GM19452 (cell line): ENCODE data around the gene SYNE3.

Experiments used
- ATAC-seq: cut with Tn5 transposase; IDR thresholded peaks from one replicate; pipeline ENCODE4 v1.9.1; 2021; ENCODE audit not compliant: unreplicated experiment

Gene SYNE3

DNA sequence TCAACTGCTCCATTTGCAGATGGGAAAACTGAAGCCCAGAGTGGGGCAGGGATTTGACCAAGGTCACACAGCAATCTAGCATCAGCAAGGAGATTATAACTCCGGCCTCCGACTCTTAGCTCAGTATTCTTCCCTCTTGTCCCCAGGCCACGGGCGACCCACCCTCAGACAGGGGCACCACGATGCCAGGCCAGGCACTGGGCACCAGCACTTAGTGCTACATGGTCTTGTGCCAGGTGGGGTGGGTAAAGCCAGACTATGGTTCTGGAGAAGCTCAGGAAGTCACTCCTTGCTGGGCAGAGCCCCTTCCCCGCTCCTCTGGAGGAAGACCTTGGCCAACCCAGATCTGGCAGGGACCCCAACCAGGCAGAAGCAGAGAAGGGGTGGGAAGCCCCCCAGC lies 41.5 kb downstream of the SYNE3 start:
- no peak for ATAC-seq

DNA sequence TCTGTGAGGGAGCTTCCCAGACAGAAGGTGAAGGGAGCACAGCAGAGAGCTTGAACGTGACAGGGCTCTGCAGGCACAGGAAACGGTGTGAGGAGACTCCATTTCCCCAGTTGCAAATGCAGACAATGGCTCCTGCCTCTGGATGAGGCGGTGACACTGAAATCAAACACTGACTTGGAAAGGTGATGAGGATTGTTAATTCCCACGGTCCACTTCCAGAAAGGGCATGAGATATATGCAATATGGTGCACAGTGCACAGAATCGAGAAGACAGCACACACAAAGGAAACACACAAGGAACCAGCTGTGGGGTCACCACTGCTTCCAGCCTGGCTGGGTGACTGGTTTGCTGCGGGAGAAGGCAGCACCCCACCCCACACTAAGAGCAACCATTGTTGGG lies 42.0 kb downstream of the SYNE3 start:
- no peak for ATAC-seq

DNA sequence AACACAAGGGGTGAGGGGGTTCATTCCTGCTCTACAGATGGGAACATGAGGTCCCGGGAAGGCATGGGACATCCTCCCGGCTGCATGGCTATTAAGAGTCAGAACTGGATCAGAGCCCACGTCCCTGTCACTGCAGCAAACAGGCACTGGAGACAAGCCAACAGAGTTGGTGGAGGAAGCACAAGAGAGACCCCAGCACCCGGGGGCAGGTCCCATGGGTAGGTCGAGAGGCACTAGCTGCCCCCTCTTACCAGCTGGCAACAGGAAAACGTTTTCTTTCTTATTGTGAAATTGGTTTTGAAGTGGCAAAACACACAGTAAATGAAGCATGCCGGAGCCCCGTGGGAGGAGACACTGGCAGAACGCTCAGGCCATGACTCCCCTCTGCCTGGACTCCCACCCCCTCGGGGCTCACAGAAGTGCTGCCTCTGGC lies 43.6 kb downstream of the SYNE3 start:
- no peak for ATAC-seq

DNA sequence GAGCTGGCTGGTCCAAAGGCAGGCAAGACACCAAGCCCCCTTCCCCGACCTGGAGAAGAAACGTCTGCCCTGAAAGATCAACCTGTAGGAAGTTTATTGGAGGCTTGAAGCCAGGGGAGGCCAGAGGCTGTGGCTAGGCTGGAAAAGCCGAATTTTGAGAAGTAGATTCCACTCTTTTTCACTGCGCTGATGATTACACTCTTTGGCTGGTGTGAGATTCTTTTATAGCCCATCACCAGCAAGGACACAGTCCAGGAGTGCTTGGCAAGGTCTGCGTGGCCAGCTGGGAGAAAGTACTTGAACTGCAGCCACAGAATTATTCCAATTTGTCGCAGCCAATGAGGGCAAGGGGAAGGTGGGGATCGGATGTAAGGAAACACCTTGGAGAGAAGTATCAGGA lies 45.0 kb downstream of the SYNE3 start:
- ATAC-seq = no peak

DNA sequence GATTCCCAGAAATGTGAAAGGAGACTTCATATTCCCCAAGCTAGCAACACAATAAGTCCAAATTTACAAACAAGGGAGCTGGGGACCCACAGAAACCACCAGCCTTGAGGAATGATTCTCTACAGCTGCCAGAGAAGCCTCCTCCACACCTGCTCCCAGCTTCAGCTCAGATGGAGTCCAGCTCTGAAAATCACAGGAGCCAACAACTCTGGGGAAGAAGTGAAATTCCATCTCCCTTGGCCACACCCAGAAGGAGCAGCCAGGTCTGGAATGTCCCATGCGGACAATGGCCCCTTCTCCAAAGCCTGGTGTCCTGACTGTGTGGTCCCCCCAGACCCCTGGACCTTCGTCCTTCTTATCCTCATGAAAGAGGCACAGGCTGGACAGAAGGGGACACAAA lies 45.4 kb downstream of the SYNE3 start:
- ATAC-seq = no peak

DNA sequence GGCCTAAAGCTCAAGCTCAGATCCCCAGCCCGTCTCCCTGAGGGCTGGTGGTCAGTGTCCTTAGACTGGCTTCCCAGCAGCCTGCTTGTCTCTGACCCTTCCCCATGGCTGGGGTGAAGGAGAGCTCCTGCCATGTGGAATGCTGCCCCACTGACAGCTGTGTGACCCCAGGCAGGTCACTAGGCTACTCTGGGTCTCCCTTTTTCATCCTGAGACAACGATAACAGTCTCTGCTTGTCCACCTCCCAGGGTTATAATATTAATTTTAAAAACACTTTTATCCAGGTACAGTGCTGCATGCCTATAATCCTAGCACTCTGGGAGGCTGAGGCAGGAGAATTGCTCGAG lies 47.3 kb downstream of the SYNE3 start:
- no peak for ATAC-seq

DNA sequence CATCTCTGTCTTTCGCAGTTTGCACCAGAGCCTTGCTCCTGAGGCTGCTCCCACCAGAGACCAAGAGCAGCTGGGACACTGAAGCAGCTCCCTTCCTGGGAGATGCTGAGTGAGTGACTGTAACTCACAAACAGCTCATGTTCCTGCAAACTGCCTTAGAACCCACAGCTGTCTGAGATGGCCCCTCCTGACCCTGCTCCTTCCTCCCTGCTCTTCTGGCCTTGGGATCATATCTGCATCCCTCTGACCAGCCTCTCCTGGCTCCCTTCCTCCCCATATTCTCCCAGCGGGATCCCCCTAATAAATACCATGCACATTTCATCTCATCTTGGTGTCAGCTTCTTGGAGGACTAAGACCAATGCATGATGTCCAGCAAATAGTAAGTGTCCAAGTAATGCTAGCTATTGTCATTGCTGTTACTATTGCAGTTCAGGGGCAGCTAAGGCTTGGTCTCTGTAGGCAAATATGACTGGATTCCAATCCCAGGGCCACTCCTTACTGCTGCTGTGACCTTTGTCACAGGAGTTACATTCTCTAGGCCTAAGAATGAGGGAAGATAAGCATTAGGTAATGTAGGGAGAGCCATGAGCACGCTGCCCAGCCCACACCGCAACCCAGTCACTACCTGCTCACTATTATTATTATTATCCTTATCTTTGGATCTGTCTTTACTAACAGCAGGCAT lies 47.9 kb downstream of the SYNE3 start:
- no peak for ATAC-seq

DNA sequence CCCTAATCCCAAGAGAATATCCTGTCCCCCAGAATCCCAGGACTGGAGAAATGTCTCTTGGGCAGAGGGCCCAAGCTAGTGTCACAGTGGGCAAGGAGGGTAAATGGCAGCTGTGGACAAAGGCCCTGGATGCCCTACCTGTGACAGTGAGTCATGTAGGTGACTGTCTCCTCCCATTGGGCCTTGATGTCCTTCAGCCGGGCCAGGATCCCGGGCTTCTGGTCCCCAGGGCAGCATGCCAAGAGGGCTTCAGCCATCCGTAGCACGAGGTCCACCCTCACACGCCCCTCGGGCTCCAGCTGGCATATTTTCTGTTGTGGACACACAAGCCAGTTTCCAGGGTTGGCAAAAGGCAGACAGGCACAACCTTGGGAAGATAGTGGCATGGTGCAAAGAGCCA lies 48.8 kb downstream of the SYNE3 start:
- ATAC-seq = no peak

DNA sequence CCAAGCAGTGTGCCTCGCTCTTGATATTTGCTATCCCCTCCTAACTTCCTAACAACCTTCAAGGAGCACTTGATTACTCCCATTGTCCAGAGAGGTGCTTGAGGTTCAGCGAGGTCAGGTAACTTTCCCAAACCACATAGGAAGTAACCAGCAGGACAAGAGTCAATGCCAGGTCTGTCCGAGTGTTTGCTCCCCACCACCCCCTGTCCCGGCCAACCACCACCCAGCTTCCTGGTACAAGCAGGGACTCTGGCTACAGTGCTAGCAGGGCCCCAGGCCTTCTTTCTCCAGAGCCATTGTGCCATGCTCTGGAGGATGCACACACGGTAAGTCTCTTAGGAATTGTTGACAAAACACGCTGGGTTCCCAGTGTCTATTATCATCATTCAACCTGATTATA lies 49.2 kb downstream of the SYNE3 start:
- no peak for ATAC-seq
